ENCODE results near the gene NFAT5.
A peak's percentile ranks its signal among the peaks of the same experiment; 100 is the strongest.
"Not testable (repeated sequence)": the region's sequence is repeated elsewhere in the genome, so short reads cannot be mapped to it uniquely, and the experiment has no call there.

NFAT5 gene

DNA sequence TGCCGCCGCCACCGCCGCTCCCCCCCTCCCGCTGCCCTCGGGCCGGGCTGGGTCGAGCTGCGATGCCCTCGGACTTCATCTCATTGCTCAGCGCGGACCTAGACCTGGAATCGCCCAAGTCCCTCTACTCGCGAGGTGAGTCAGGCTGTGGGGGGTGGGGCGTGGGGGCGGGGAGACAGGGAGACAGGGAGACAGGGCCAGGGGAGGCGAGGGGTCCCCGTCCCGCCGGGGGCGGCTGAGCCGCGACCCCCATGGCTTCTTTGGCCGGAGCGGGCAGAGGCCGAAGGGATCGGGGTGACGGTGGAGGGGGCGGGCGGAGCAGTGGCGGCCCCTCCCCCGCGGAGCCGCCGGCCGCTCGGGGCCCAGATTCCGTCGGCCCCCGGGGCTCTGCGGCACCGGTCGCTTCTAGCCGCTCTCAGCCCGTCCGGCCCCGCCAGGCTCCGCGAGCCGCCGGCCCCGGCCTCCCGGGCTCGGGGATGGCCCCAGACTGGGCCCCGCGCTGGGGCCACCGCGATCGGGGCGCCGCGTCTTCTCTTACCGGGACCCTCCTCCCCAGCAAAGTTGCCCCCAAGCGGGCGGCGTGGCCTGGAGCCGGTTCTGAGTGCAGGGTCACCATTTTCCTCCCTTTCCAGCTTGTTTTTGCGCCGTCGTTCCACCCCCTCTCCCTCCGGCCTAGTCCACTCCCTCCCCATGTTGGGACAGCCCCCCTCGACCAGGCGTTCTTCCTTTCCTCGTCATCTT lies 644 bp downstream of the NFAT5 start:
- ATAC-seq (ENCODE audit: low read depth) (peak; percentile 47), DNase-seq (ENCODE audit: low spot score) (peak; percentile 73)
- Histone ChIP-seq H3K27ac (ENCODE audit: poor library complexity, severe bottlenecking) (peak overlapping the region; percentile 92), H3K36me3 (ENCODE audit: low read depth) (peaks cover 30% of the 10 kb centered on the region), H3K27me3 (ENCODE audit: insufficient read depth, poor library complexity, severe bottlenecking) (no peaks in the 10 kb centered on the region), H3K4me3 (ENCODE audit: severe bottlenecking) (peak overlapping the region; percentile 81), H3K4me1 (ENCODE audit: insufficient read depth, poor library complexity, severe bottlenecking) (peaks cover 40% of the 10 kb centered on the region), H3K9me3 (ENCODE audit: severe bottlenecking) (no peaks in the 10 kb centered on the region)
- TF ChIP-seq, protein P1, sequence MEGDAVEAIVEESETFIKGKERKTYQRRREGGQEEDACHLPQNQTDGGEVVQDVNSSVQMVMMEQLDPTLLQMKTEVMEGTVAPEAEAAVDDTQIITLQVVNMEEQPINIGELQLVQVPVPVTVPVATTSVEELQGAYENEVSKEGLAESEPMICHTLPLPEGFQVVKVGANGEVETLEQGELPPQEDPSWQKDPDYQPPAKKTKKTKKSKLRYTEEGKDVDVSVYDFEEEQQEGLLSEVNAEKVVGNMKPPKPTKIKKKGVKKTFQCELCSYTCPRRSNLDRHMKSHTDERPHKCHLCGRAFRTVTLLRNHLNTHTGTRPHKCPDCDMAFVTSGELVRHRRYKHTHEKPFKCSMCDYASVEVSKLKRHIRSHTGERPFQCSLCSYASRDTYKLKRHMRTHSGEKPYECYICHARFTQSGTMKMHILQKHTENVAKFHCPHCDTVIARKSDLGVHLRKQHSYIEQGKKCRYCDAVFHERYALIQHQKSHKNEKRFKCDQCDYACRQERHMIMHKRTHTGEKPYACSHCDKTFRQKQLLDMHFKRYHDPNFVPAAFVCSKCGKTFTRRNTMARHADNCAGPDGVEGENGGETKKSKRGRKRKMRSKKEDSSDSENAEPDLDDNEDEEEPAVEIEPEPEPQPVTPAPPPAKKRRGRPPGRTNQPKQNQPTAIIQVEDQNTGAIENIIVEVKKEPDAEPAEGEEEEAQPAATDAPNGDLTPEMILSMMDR (IDR thresholded peaks at IDR 0.05; ENCODE audit: poor library complexity, severe bottlenecking), result no peak

DNA sequence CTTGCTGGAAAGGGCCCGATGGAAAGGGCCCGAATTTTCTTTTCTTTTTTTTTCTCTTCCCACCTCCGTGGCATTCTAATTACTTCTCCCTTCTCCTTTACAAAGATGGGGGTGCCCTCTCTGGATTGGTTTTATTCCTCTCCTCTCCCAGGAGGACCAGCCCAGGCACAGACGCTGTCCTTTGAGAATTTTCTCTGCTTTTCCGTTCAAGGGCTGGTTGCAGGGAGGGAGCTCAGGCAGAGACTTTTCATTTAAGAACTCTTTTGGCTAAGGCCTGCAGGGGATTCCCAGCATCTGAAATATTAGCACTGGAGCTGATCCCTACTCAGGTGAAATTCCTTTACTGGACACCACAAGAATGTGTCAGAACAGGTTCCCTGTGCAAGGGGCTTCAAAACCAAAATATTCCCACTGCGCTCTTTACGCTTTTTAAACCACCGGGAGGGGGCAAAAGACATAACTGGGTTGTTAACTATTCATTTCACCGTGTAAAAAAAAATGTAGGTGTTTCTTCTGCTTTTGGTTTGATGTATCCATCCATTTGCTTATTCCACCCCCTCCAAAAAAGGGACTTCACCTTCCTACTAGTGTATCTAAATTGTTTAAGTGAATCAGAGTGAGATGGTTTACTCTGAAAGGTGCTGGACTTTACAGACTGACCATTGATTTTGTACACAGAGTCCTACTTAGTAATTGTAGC lies 1.4 kb downstream of the NFAT5 start:
- ATAC-seq (ENCODE audit: low read depth) (peak; percentile 34), DNase-seq (ENCODE audit: low spot score) (no peak)
- TF ChIP-seq, protein P1 (IDR thresholded peaks at IDR 0.05; ENCODE audit: poor library complexity, severe bottlenecking), result peak; percentile 19
- Histone ChIP-seq H3K4me1 (ENCODE audit: insufficient read depth, poor library complexity, severe bottlenecking) (peaks cover 40% of the 10 kb centered on the region), H3K27me3 (ENCODE audit: insufficient read depth, poor library complexity, severe bottlenecking) (no peaks in the 10 kb centered on the region), H3K4me3 (ENCODE audit: severe bottlenecking) (peak overlapping the region; percentile 81), H3K36me3 (ENCODE audit: low read depth) (peaks cover 31% of the 10 kb centered on the region), H3K27ac (ENCODE audit: poor library complexity, severe bottlenecking) (peak overlapping the region; percentile 92), H3K9me3 (ENCODE audit: severe bottlenecking) (no peaks in the 10 kb centered on the region)

DNA sequence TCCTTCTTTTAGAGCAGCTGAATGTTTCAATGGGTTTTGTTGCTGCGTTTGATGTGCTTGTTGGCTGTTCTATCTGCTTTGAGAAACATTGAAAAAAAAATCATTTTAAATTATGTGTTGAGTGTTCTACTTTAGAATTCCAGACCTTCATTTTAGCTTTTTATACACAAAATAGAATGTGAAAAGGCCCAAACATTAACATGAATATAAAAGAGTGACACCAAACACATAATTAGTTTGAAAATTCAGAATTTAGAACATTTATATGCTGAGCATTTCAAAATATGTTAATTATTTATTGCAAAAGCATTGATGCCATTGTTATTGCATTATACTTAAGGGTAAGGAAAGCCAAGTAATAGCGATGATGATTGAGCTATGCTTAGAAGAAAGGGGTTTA lies 2.9 kb downstream of the NFAT5 start:
- TF ChIP-seq, protein P1 (IDR thresholded peaks at IDR 0.05; ENCODE audit: poor library complexity, severe bottlenecking), result no peak
- DNase-seq (ENCODE audit: low spot score) (no peak), ATAC-seq (ENCODE audit: low read depth) (no peak)
- Histone ChIP-seq H3K4me3 (ENCODE audit: severe bottlenecking) (no peak overlapping the region), H3K27me3 (ENCODE audit: insufficient read depth, poor library complexity, severe bottlenecking) (no peaks in the 10 kb centered on the region), H3K4me1 (ENCODE audit: insufficient read depth, poor library complexity, severe bottlenecking) (peaks cover 39% of the 10 kb centered on the region), H3K36me3 (ENCODE audit: low read depth) (peaks cover 46% of the 10 kb centered on the region), H3K27ac (ENCODE audit: poor library complexity, severe bottlenecking) (peak overlapping the region; percentile 92), H3K9me3 (ENCODE audit: severe bottlenecking) (no peaks in the 10 kb centered on the region)

DNA sequence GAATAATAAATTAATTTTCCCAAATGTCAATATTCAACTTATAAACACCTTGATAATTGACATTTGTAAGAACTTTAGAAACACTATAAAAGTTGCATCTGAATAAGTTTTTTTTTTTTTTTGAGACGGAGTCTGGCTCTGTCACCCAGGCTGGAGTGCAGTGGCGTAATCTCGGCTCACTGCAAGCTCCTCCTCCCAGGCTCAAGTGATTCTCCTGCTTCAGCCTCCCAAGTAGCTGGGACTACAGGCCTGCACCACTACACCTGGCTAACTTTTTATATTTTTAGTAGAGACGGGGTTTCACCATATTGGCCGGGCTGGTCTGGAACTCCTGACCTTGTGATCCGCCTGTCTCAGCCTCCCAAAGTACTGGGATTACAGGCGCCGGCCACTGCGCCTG lies 13.0 kb downstream of the NFAT5 start:
- H3K27me3 ChIP-seq (ENCODE audit: insufficient read depth, poor library complexity, severe bottlenecking); H3K9me3 ChIP-seq (ENCODE audit: severe bottlenecking); H3K4me1 ChIP-seq (ENCODE audit: insufficient read depth, poor library complexity, severe bottlenecking); ATAC-seq (ENCODE audit: low read depth); H3K27ac ChIP-seq (ENCODE audit: poor library complexity, severe bottlenecking); H3K4me3 ChIP-seq (ENCODE audit: severe bottlenecking); DNase-seq (ENCODE audit: low spot score): not testable (repeated sequence)
- H3K36me3 ChIP-seq (ENCODE audit: low read depth), result peaks cover 68% of the 10 kb centered on the region

DNA sequence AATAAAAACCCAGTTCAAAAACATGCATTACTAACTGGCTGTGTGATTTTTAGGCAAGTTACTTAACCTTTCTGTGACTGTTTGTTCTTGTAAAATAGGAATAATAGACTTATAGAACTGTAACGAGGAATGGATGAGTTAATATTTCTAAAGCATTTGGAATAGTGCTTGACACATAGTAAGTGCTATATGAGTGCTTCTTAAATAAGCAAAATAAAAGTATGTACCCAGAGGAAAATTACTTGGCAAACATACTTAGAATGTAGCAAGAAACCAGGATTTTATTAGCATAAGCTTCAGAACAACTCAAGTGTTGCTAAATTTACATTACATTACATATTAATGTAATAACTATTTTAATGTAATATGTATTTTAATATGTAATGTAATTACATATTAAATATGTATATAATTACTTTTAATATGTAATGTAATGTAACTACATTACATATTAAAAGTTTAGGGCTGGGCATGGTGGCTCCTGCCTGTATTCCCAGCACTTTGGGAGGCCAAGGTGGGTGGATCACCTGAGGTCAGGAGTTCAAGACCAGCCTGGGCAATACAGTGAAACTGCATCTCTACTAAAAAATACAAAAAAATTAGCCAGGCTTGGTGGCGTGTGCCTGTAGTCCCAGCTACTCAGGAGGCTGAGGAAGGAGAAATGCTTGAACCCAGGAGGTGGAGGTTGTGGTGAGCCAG lies 14.2 kb downstream of the NFAT5 start:
- no peaks in the 10 kb centered on the region for H3K9me3 ChIP-seq (ENCODE audit: severe bottlenecking)
- H3K27me3 ChIP-seq (ENCODE audit: insufficient read depth, poor library complexity, severe bottlenecking), result no peaks in the 10 kb centered on the region
- peaks cover 60% of the 10 kb centered on the region for H3K36me3 ChIP-seq (ENCODE audit: low read depth)
- no peaks in the 10 kb centered on the region for H3K4me1 ChIP-seq (ENCODE audit: insufficient read depth, poor library complexity, severe bottlenecking)
- DNase-seq (ENCODE audit: low spot score), result no peak
- TF ChIP-seq, protein P1 (IDR thresholded peaks at IDR 0.05; ENCODE audit: poor library complexity, severe bottlenecking), result no peak
- H3K27ac ChIP-seq (ENCODE audit: poor library complexity, severe bottlenecking), result no peak overlapping the region
- H3K4me3 ChIP-seq (ENCODE audit: severe bottlenecking), result no peak overlapping the region
- no peak for ATAC-seq (ENCODE audit: low read depth)

Data from RWPE2 (cell line).